ENCODE measurements around the gene CCK.

The CCK gene

GRCh38 chr3:42266085-42266484, at the start of gene CCK:
TSS of gene CCK (minus strand) at chr3:42266185. CDS start at chr3:42263630, 2,555 bp downstream.
- Histone ChIP-seq H3K36me3 (ENCODE audit: control insufficient read depth, insufficient read depth, low read length) (no peaks in the 10 kb centered on the region), H3K9ac (no peak within 1 kb of the TSS), H3K4me3 (ENCODE audit: low read depth, low read length) (no peak within 1 kb of the TSS), H3K4me1 (no peaks in the 10 kb centered on the region), H3K79me2 (no peaks in the 10 kb centered on the region), H3K4me2 (ENCODE audit: low read length) (no peak within 1 kb of the TSS), H3K9me3 (ENCODE audit: control insufficient read depth, low read length) (no peaks in the 10 kb centered on the region), H3K27ac (no peak within 1 kb of the TSS), H2AFZ (no peak within 1 kb of the TSS), H3K27me3 (ENCODE audit: control insufficient read depth, insufficient read depth, low read length) (peaks cover 3% of the 10 kb centered on the region)
- TF ChIP-seq CTCF (IDR thresholded peaks at IDR 0.05): no peak

- no peaks in the 10 kb centered on the region for H3K4me1 ChIP-seq
- no peak for TF ChIP-seq CTCF (IDR thresholded peaks at IDR 0.05)
Observed at GRCh38 chr3:42314411-42314810, 48.4 kb upstream of the CCK start.

GRCh38 chr3:42308651-42309050, 42.7 kb upstream of the CCK start:
- TF ChIP-seq CTCF (IDR thresholded peaks at IDR 0.05): no peak
- Histone ChIP-seq H3K27ac (no peak overlapping the region), H3K9ac (no peak overlapping the region)

More at GRCh38 chr3:42314411-42314810, 48.4 kb upstream of the CCK start:
- no peaks in the 10 kb centered on the region for H3K9me3 ChIP-seq (ENCODE audit: control insufficient read depth, low read length)
- H3K4me3 ChIP-seq (ENCODE audit: low read depth, low read length): no peak overlapping the region
- H3K79me2 ChIP-seq: no peaks in the 10 kb centered on the region
- H2AFZ ChIP-seq: no peak overlapping the region
- no peak overlapping the region for H3K9ac ChIP-seq
- H3K27me3 ChIP-seq (ENCODE audit: control insufficient read depth, insufficient read depth, low read length): no peaks in the 10 kb centered on the region
- H3K4me2 ChIP-seq (ENCODE audit: low read length): no peak overlapping the region
- H3K36me3 ChIP-seq (ENCODE audit: control insufficient read depth, insufficient read depth, low read length): no peaks in the 10 kb centered on the region
- no peak overlapping the region for H3K27ac ChIP-seq

GRCh38 chr3:42306499-42306898, 40.5 kb upstream of the CCK start:
- Histone ChIP-seq H3K4me3 (ENCODE audit: low read depth, low read length) (no peak overlapping the region), H3K4me2 (ENCODE audit: low read length) (no peak overlapping the region), H3K79me2 (no peaks in the 10 kb centered on the region), H3K9me3 (ENCODE audit: control insufficient read depth, low read length) (no peaks in the 10 kb centered on the region), H3K4me1 (no peaks in the 10 kb centered on the region), H3K9ac (no peak overlapping the region), H3K36me3 (ENCODE audit: control insufficient read depth, insufficient read depth, low read length) (no peaks in the 10 kb centered on the region), H3K27me3 (ENCODE audit: control insufficient read depth, insufficient read depth, low read length) (no peaks in the 10 kb centered on the region), H2AFZ (no peak overlapping the region), H3K27ac (no peak overlapping the region)
- TF ChIP-seq CTCF (IDR thresholded peaks at IDR 0.05): no peak

More at GRCh38 chr3:42308651-42309050, 42.7 kb upstream of the CCK start:
- H3K4me2 ChIP-seq (ENCODE audit: low read length): no peak overlapping the region
- no peak overlapping the region for H2AFZ ChIP-seq
- H3K4me1 ChIP-seq: no peaks in the 10 kb centered on the region
- no peaks in the 10 kb centered on the region for H3K27me3 ChIP-seq (ENCODE audit: control insufficient read depth, insufficient read depth, low read length)
- H3K79me2 ChIP-seq: no peaks in the 10 kb centered on the region
- H3K4me3 ChIP-seq (ENCODE audit: low read depth, low read length): no peak overlapping the region
- H3K36me3 ChIP-seq (ENCODE audit: control insufficient read depth, insufficient read depth, low read length): no peaks in the 10 kb centered on the region
- H3K9me3 ChIP-seq (ENCODE audit: control insufficient read depth, low read length): no peaks in the 10 kb centered on the region

GRCh38 chr3:42302924-42303634, 37.1 kb upstream of the CCK start:
- no peaks in the 10 kb centered on the region for H3K36me3 ChIP-seq (ENCODE audit: control insufficient read depth, insufficient read depth, low read length)
- H3K79me2 ChIP-seq: no peaks in the 10 kb centered on the region
- no peaks in the 10 kb centered on the region for H3K27me3 ChIP-seq (ENCODE audit: control insufficient read depth, insufficient read depth, low read length)
- H2AFZ ChIP-seq: no peak overlapping the region
- no peak overlapping the region for H3K27ac ChIP-seq
- H3K4me3 ChIP-seq (ENCODE audit: low read depth, low read length): no peak overlapping the region
- H3K4me1 ChIP-seq: no peaks in the 10 kb centered on the region
- TF ChIP-seq CTCF (IDR thresholded peaks at IDR 0.05): no peak
- H3K9me3 ChIP-seq (ENCODE audit: control insufficient read depth, low read length): no peaks in the 10 kb centered on the region
- H3K4me2 ChIP-seq (ENCODE audit: low read length): no peak overlapping the region
- no peak overlapping the region for H3K9ac ChIP-seq
